HEK293T (cell line): ENCODE results near the gene CD83.
"Not testable (repeated sequence)": the region's sequence is repeated elsewhere in the genome, so short reads cannot be mapped to it uniquely, and the experiment has no call there.

ENCODE experiments used
- CTCF ChIA-PET: fragments of 350-600 bp; formaldehyde crosslinking; extraction: SDS; loops from one replicate; lab custom pipeline; 2021; ENCODE audit warnings: antibody characterized with exemption, inconsistent platforms; lab: Yijun Ruan, JAX
- POLR2A ChIA-PET: fragments of 350-600 bp; formaldehyde crosslinking; extraction: SDS; loops from one replicate; lab custom pipeline; 2020; ENCODE audit warnings: antibody characterized with exemption, inconsistent platforms; lab: Yijun Ruan, JAX
- DNase-seq: peaks from one replicate; pipeline ENCODE4 v3.0.0; 2012; ENCODE audit warnings: mixed read lengths; ENCODE audit errors: extremely low spot score
- ARNT ChIP-seq: fragments of 450-650 bp; IDR thresholded peaks from 2 replicates; pipeline ENCODE4 v1.6.1; 2017; ENCODE audit warnings: mild to moderate bottlenecking
- BHLHE40 ChIP-seq: fragments of 450-650 bp; IDR thresholded peaks from 2 replicates; pipeline ENCODE4 v1.6.1; 2016; ENCODE audit warnings: mild to moderate bottlenecking, moderate library complexity, borderline replicate concordance
- CTBP1 ChIP-seq: fragments of 450-650 bp; IDR thresholded peaks from 2 replicates; pipeline ENCODE4 v1.6.1; 2016; ENCODE audit warnings: borderline replicate concordance
- ELF4 ChIP-seq: fragments of 450-650 bp; IDR thresholded peaks from 2 replicates; pipeline ENCODE4 v1.6.1; 2017; ENCODE audit warnings: antibody characterized with exemption
- FOXA1 ChIP-seq: fragments of 450-650 bp; IDR thresholded peaks from 2 replicates; pipeline ENCODE4 v1.6.1; 2016; ENCODE audit warnings: mild to moderate bottlenecking
- FOXK2 ChIP-seq: fragments of 450-650 bp; IDR thresholded peaks from 2 replicates; pipeline ENCODE4 v1.6.1; 2016; ENCODE audit warnings: mild to moderate bottlenecking
- FOXM1 ChIP-seq: fragments of 450-650 bp; IDR thresholded peaks from 2 replicates; pipeline ENCODE4 v1.6.1; 2017; ENCODE audit warnings: mild to moderate bottlenecking, borderline replicate concordance
- HDGF ChIP-seq: fragments of 450-650 bp; IDR thresholded peaks from 2 replicates; pipeline ENCODE4 v1.6.1; 2017; ENCODE audit warnings: antibody characterized with exemption, borderline replicate concordance
- L3MBTL2 ChIP-seq: fragments of 450-650 bp; conservative IDR thresholded peaks from 2 replicates; pipeline ENCODE4 v1.6.1; 2016; ENCODE audit warnings: mild to moderate bottlenecking
- LEF1 ChIP-seq: fragments of 450-650 bp; IDR thresholded peaks from 2 replicates; pipeline ENCODE4 v1.6.1; 2017; ENCODE audit warnings: mild to moderate bottlenecking, borderline replicate concordance
- NFRKB ChIP-seq: fragments of 450-650 bp; IDR thresholded peaks from 2 replicates; pipeline ENCODE4 v1.6.1; 2016; ENCODE audit warnings: mild to moderate bottlenecking, moderate library complexity
- PKNOX1 ChIP-seq: fragments of 450-650 bp; IDR thresholded peaks from 2 replicates; pipeline ENCODE4 v1.6.1; 2016
- SP1 ChIP-seq: fragments of 450-650 bp; IDR thresholded peaks from 2 replicates; pipeline ENCODE4 v1.6.1; 2017
- SUZ12 ChIP-seq: fragments of 450-650 bp; IDR thresholded peaks from 2 replicates; pipeline ENCODE4 v1.6.1; 2016; ENCODE audit warnings: mild to moderate bottlenecking
- TARDBP ChIP-seq: fragments of 450-650 bp; IDR thresholded peaks from 2 replicates; pipeline ENCODE4 v1.6.1; 2016
- ZNF384 ChIP-seq: fragments of 450-650 bp; IDR thresholded peaks from 2 replicates; pipeline ENCODE4 v1.6.1; 2016

CD83 gene

GRCh38 chr6:14147891-14148290 is 30.3 kb downstream of the CD83 start:
- no peak for DNase-seq
- ChIA-PET CTCF (interaction anchor here (0.5 to 1.4 kb wide), 2 partner anchors 19 to 260 kb away, joined by 3 read pairs; no protein-coding TSS in a partner anchor), POLR2A (no interaction called here)
- TF ChIP-seq FOXA1 (no peak), L3MBTL2 (no peak), ZNF384 (no peak), ELF4 (no peak)

GRCh38 chr6:14148471-14148870 is 30.9 kb downstream of the CD83 start:
- DNase-seq: no peak
- ChIA-PET POLR2A (no interaction called here), CTCF (interaction anchor here (1.4 kb wide), 1 partner anchor 20 kb away, joined by 3 read pairs; no protein-coding TSS in a partner anchor)
- no peak for TF ChIP-seq FOXK2
- TF ChIP-seq HDGF: no peak
- TF ChIP-seq SUZ12: no peak
- no peak for TF ChIP-seq PKNOX1
- TF ChIP-seq CTBP1: no peak
- TF ChIP-seq ARNT: no peak
- no peak for TF ChIP-seq SP1
- no peak for TF ChIP-seq FOXA1
- TF ChIP-seq TARDBP: no peak
- TF ChIP-seq ZNF384: no peak
- no peak for TF ChIP-seq NFRKB

- DNase-seq: no peak
- TF ChIP-seq SUZ12 (no peak), FOXA1 (no peak), HDGF (no peak), SP1 (no peak), PKNOX1 (no peak), L3MBTL2 (no peak)
- POLR2A ChIA-PET: no interaction called here
- CTCF ChIA-PET: interaction anchor here (0.5 kb wide), 1 partner anchor 41 kb away, joined by 3 read pairs; no protein-coding TSS in a partner anchor
Measured at GRCh38 chr6:14149053-14149738, 31.6 kb downstream of the CD83 start.

GRCh38 chr6:14149739-14150130 is 32.2 kb downstream of the CD83 start:
- CTCF ChIA-PET: no interaction called here
- no peak for DNase-seq
- POLR2A ChIA-PET: no interaction called here
- no peak for TF ChIP-seq FOXK2
- no peak for TF ChIP-seq LEF1
- TF ChIP-seq TARDBP: no peak
- no peak for TF ChIP-seq HDGF
- TF ChIP-seq FOXM1: no peak
- no peak for TF ChIP-seq L3MBTL2
- TF ChIP-seq ELF4: no peak
- TF ChIP-seq ZNF384: no peak
- no peak for TF ChIP-seq SP1
- TF ChIP-seq SUZ12: no peak
- no peak for TF ChIP-seq BHLHE40
- TF ChIP-seq PKNOX1: no peak
- no peak for TF ChIP-seq FOXA1

- CTCF ChIA-PET, DNase-seq, POLR2A ChIA-PET: not testable (repeated sequence)
Measured at GRCh38 chr6:14151300-14151699, 33.7 kb downstream of the CD83 start.

- no peak for DNase-seq
- CTCF ChIA-PET: no interaction called here
- POLR2A ChIA-PET: no interaction called here
- TF ChIP-seq FOXK2: no peak
Measured at GRCh38 chr6:14151773-14152172, 34.2 kb downstream of the CD83 start.

- no peak for DNase-seq
- POLR2A ChIA-PET: no interaction called here
- no peak for TF ChIP-seq TARDBP
- CTCF ChIA-PET: no interaction called here
Measured at GRCh38 chr6:14153228-14153627, 35.7 kb downstream of the CD83 start.

- ChIA-PET CTCF (no interaction called here), POLR2A (no interaction called here)
Measured at GRCh38 chr6:14159090-14159489, 41.5 kb downstream of the CD83 start.

More at GRCh38 chr6:14159090-14159489, 41.5 kb downstream of the CD83 start:
- DNase-seq: no peak
- TF ChIP-seq ARNT: no peak
- no peak for TF ChIP-seq SUZ12
- TF ChIP-seq BHLHE40: no peak
- TF ChIP-seq NFRKB: no peak
- no peak for TF ChIP-seq ELF4
- no peak for TF ChIP-seq FOXK2
- TF ChIP-seq FOXM1: no peak
- TF ChIP-seq ZNF384: no peak
- no peak for TF ChIP-seq L3MBTL2
- no peak for TF ChIP-seq LEF1
